H1 (cell line): Measurements from ENCODE around the gene SHROOM3. TPM values are rescaled to one million over a fixed set of nuclear protein-coding genes. Genes with fewer than 3 reads are reported as not detected.

Experiments used
- CTCF ChIA-PET: fragments of 300-600 bp; sonication (Branson Sonifier 250); formaldehyde crosslinking; loops from one replicate; lab custom pipeline; 2021; ENCODE audit not compliant: partially characterized antibody; lab: Charles Lee
- POLR2A ChIA-PET: fragments of 300-600 bp; sonication (Branson Sonifier 250); formaldehyde crosslinking; loops from one replicate; lab custom pipeline; 2021; ENCODE audit warnings: inconsistent platforms; ENCODE audit not compliant: partially characterized antibody; lab: Charles Lee
- DNase-seq, 2 experiments: peaks; one replicate each; pipeline versions ENCODE4 v3.0.0 to v3.0.0-alpha.2; 2010 to 2022; ENCODE audit warnings: low spot score in 2 of 2, low read depth in 1 of 2, mixed read lengths in 1 of 2
- FAIRE-seq: peaks from 2 replicates; lab custom pipeline; 2011; peaks lifted over from hg19 to GRCh38; lab: Jason Lieb, UNC
- H2AFZ ChIP-seq: 2 replicates; pipeline ENCODE4 v1.8.1; 2012; ENCODE audit warnings: low read length, inconsistent platforms
- H2AK5ac ChIP-seq: 2 replicates; pipeline ENCODE4 v1.6.1; 2013; ENCODE audit warnings: low read depth, low read length
- H2BK120ac ChIP-seq: replicated peaks from 2 replicates; pipeline ENCODE3; 2013; ENCODE audit warnings: low read depth, low read length, inconsistent platforms
- H2BK12ac ChIP-seq: 2 replicates; pipeline ENCODE4 v1.6.1; 2013; ENCODE audit warnings: low read depth, low read length
- H2BK15ac ChIP-seq: 2 replicates; pipeline ENCODE4 v1.6.1; 2013; ENCODE audit warnings: low read length
- H2BK20ac ChIP-seq: 2 replicates; pipeline ENCODE4 v1.6.1; 2013; ENCODE audit warnings: low read length
- H2BK5ac ChIP-seq: 2 replicates; pipeline ENCODE4 v1.6.1; 2013; ENCODE audit warnings: low read depth, low read length
- H3K14ac ChIP-seq: 2 replicates; pipeline ENCODE4 v1.6.1; 2013; ENCODE audit warnings: inconsistent platforms; ENCODE audit not compliant: insufficient read length
- H3K18ac ChIP-seq: 2 replicates; pipeline ENCODE4 v1.6.1; 2013; ENCODE audit warnings: low read length; ENCODE audit errors: extremely low read depth
- H3K23ac ChIP-seq: 2 replicates; pipeline ENCODE4 v1.6.1; 2013; ENCODE audit warnings: inconsistent platforms; ENCODE audit not compliant: insufficient read length
- H3K23me2 ChIP-seq: 2 replicates; pipeline ENCODE4 v1.6.1; 2013; ENCODE audit warnings: low read depth, low read length
- H3K27ac ChIP-seq: 2 replicates; pipeline ENCODE4 v1.6.1; 2011; ENCODE audit warnings: low read depth, low read length, inconsistent platforms
- H3K27me3 ChIP-seq, 4 experiments: replicated peaks in 1 of 4; 1 replicate in 1 of 4; 2 replicates in 3 of 4; pipeline versions ENCODE4 v1.6.1 to v1.8.1; 2011 to 2013; ENCODE audit warnings: low read length in 3 of 4, mild to moderate bottlenecking in 3 of 4, inconsistent platforms in 2 of 4, mixed read lengths in 2 of 4, moderate library complexity in 1 of 4; ENCODE audit not compliant: control insufficient read depth in 3 of 4, insufficient read depth in 3 of 4; ENCODE audit errors: extremely low read depth in 1 of 4
- H3K36me3 ChIP-seq, 4 experiments: 2 replicates each; pipeline versions ENCODE4 v1.6.1 to v1.8.1; 2011 to 2013; ENCODE audit warnings: mild to moderate bottlenecking in 4 of 4, low read length in 3 of 4, moderate library complexity in 2 of 4, control low read depth in 1 of 4, inconsistent platforms in 1 of 4; ENCODE audit not compliant: insufficient read depth in 4 of 4, control insufficient read depth in 2 of 4
- H3K4ac ChIP-seq: replicated peaks from 2 replicates; pipeline ENCODE3; 2013; ENCODE audit warnings: low read length, low read depth, mixed read lengths, inconsistent platforms; ENCODE audit not compliant: insufficient read length
- H3K4me1 ChIP-seq, 4 experiments: replicated peaks in 1 of 4; 1 replicate in 1 of 4; 2 replicates in 3 of 4; pipeline versions ENCODE4 v1.6.1 to v1.8.1; 2011 to 2013; ENCODE audit warnings: low read length in 3 of 4, inconsistent platforms in 2 of 4, mixed read lengths in 1 of 4; ENCODE audit not compliant: insufficient read depth in 4 of 4, control insufficient read depth in 3 of 4
- H3K4me2 ChIP-seq, 2 experiments: 2 replicates each; pipeline versions ENCODE4 v1.6.1 to v1.8.1; 2011 to 2013; ENCODE audit warnings: low read depth in 2 of 2, low read length in 2 of 2, control low read depth in 1 of 2, inconsistent platforms in 1 of 2, mild to moderate bottlenecking in 1 of 2; ENCODE audit not compliant: insufficient read depth in 1 of 2
- H3K4me3 ChIP-seq, 4 experiments: fragments of 200-600, 300-600 bp in 1 of 4; sonication (generic), shearing (Covaris generic), sonication (Bioruptor Twin) in 1 of 4; 2 replicates each; pipeline versions ENCODE4 v1.5.1 to v1.8.1; 2011 to 2016; ENCODE audit warnings: low read length in 4 of 4, low read depth in 3 of 4, control low read depth in 2 of 4, inconsistent platforms in 2 of 4, mild to moderate bottlenecking in 2 of 4, mixed read lengths in 1 of 4, moderate library complexity in 1 of 4; ENCODE audit not compliant: insufficient read depth in 2 of 4; ENCODE audit errors: extremely low read depth in 1 of 4
- H3K56ac ChIP-seq: replicated peaks from 2 replicates; pipeline ENCODE3; 2013; ENCODE audit warnings: low read depth, mild to moderate bottlenecking, mixed read lengths, low read length, inconsistent platforms; ENCODE audit not compliant: insufficient read length
- H3K79me1 ChIP-seq: 2 replicates; pipeline ENCODE4 v1.6.1; 2013; ENCODE audit warnings: low read depth, low read length, control low read depth
- H3K79me2 ChIP-seq, 2 experiments: 2 replicates each; pipeline versions ENCODE4 v1.6.1 to v1.8.1; 2012 to 2013; ENCODE audit warnings: low read length in 2 of 2, mild to moderate bottlenecking in 2 of 2, inconsistent platforms in 1 of 2; ENCODE audit not compliant: insufficient read depth in 2 of 2, control insufficient read depth in 1 of 2
- H3K9ac ChIP-seq, 4 experiments: replicated peaks in 1 of 4; 1 replicate in 1 of 4; 2 replicates in 3 of 4; pipeline versions ENCODE4 v1.6.1 to v1.8.1; 2011 to 2013; ENCODE audit warnings: low read depth in 3 of 4, low read length in 3 of 4, control low read depth in 2 of 4, mild to moderate bottlenecking in 2 of 4, moderate library complexity in 2 of 4, inconsistent platforms in 1 of 4; ENCODE audit errors: extremely low read depth in 1 of 4
- H3K9me3 ChIP-seq, 2 experiments: 2 replicates each; pipeline versions ENCODE4 v1.6.1 to v1.8.1; 2012 to 2013; ENCODE audit warnings: mild to moderate bottlenecking in 2 of 2, moderate library complexity in 2 of 2, control low read depth in 1 of 2, inconsistent platforms in 1 of 2, low read depth in 1 of 2, low read length in 1 of 2, mixed read lengths in 1 of 2; ENCODE audit not compliant: insufficient read depth in 2 of 2
- H4K20me1 ChIP-seq, 2 experiments: replicated peaks in 1 of 2; 2 replicates each; pipeline versions ENCODE3 to v1.8.1; 2011 to 2013; ENCODE audit warnings: inconsistent platforms in 2 of 2, low read length in 2 of 2, mild to moderate bottlenecking in 1 of 2; ENCODE audit not compliant: insufficient read depth in 2 of 2, control insufficient read depth in 1 of 2
- H4K5ac ChIP-seq: 2 replicates; pipeline ENCODE4 v1.6.1; 2013; ENCODE audit warnings: low read length, low read depth, mixed read lengths, inconsistent platforms; ENCODE audit not compliant: insufficient read length
- H4K8ac ChIP-seq: 2 replicates; pipeline ENCODE4 v1.8.0; 2013; ENCODE audit warnings: mild to moderate bottlenecking, moderate library complexity, low read length, inconsistent platforms; ENCODE audit not compliant: insufficient read depth; ENCODE audit errors: extremely low read depth
- H4K91ac ChIP-seq: replicated peaks from 2 replicates; pipeline ENCODE3; 2013; ENCODE audit warnings: low read length, mixed read lengths, inconsistent platforms; ENCODE audit not compliant: insufficient read length
- ASH2L ChIP-seq: fragments of 200-600, 300-600 bp; sonication (generic); IDR thresholded peaks from one replicate; pipeline ENCODE4 v1.7.1; 2017; ENCODE audit warnings: low read length
- JUN ChIP-seq: IDR thresholded peaks from 2 replicates; pipeline ENCODE4 v1.6.1; 2011; ENCODE audit warnings: low read depth, mild to moderate bottlenecking, improper control_type of control experiment, low read length
- KDM4A ChIP-seq: IDR thresholded peaks from one replicate; pipeline ENCODE4 v1.7.1; 2012; ENCODE audit warnings: low read depth, mild to moderate bottlenecking, moderate library complexity, low read length, inconsistent platforms; ENCODE audit not compliant: severe bottlenecking
- KDM5A ChIP-seq: fragments of 200-600 bp; IDR thresholded peaks from 2 replicates; pipeline ENCODE4 v1.7.1; 2012; ENCODE audit warnings: mild to moderate bottlenecking, low read length, inconsistent platforms, mixed read lengths
- TAF1 ChIP-seq: IDR thresholded peaks from 2 replicates; pipeline ENCODE4 v1.6.1; 2011; ENCODE audit warnings: mild to moderate bottlenecking, low read depth, low read length
- TCF12 ChIP-seq: IDR thresholded peaks from 2 replicates; pipeline ENCODE4 v1.6.1; 2011; ENCODE audit warnings: low read depth, mild to moderate bottlenecking, low read length
- WGBS, 2 experiments: shearing (Covaris generic) in 1 of 2; methylation state at CpG; one replicate each; pipeline versions ENCODE4 v1.1.6 to v1.1.7; 2013 to 2015; ENCODE audit warnings: low lambda C conversion rate in 2 of 2, mixed read lengths in 2 of 2, inconsistent platforms in 1 of 2, low coverage in 1 of 2, missing lambda C conversion rate in 1 of 2; ENCODE audit not compliant: insufficient replicate concordance in 2 of 2, insufficient coverage in 1 of 2, insufficient read length in 1 of 2; ENCODE audit errors: extremely low coverage in 1 of 2, missing lambda C conversion rate in 1 of 2; 5-methylcytosine and 5-hydroxymethylcytosine counted together
- long read RNA-seq, 2 experiments: library from RNA in 1 of 2; library from capped mRNA in 1 of 2; stranded (forward); transcript quantifications; one replicate each; pipeline ENCODE4 v2.0.0, GENCODE V29; 2021; ENCODE audit warnings: inconsistent platforms in 1 of 2
- polyA minus RNA-seq, 3 experiments: library from RNA; depleted of rRNA, polyadenylated mRNA; stranded (reverse); fragments of >200 nt; gene quantifications; 1 replicate in 2 of 3; 2 replicates in 1 of 3; pipeline ENCODE4 v1.2.3, GENCODE V29; 2011
- polyA plus RNA-seq, 7 experiments: library from polyadenylated mRNA; depleted of rRNA in 3 of 7; stranded (reverse) in 5 of 7; unstranded in 2 of 7; fragments of >200 nt in 5 of 7; fragments of 200-250 nt in 2 of 7; gene quantifications; 1 replicate in 5 of 7; 2 replicates in 1 of 7; 4 replicates in 1 of 7; pipeline versions ENCODE4 v1.2.1 to v1.2.3, GENCODE V29; 2011 to 2013; ENCODE audit warnings: missing spikeins in 2 of 7, mixed read lengths in 2 of 7
- total RNA-seq: library from RNA; stranded (reverse); fragmentation: NEBNext Ultra II Directional; extraction: Animal tissue kit (Norgen Biotek cat#: 25700); gene quantifications from 2 replicates; pipeline ENCODE4 v1.2.1, GENCODE V29; 2021

Gene SHROOM3
- 34.0 and 35.6 TPM in 2 replicates for total RNA-seq
- 15.8 and 19.7 TPM in 2 replicates for polyA plus RNA-seq (2011; rRNA removed)
- 15.7 TPM for polyA plus RNA-seq (2011; cell fraction: cytosol; rRNA removed)
- polyA plus RNA-seq (2011; cell fraction: nucleus; rRNA removed) = 33.4 TPM
- 14.8 to 19.0 TPM (median 17.2 TPM) in 4 replicates for polyA plus RNA-seq (2012, experiment 1 of 2)
- polyA plus RNA-seq (2012, experiment 2 of 2) = 6.4 TPM
- 14.4 TPM for polyA plus RNA-seq (2013, experiment 1 of 2)
- polyA plus RNA-seq (2013, experiment 2 of 2) = 14.2 TPM
- polyA minus RNA-seq (2011; rRNA and poly(A)+ RNA removed) = 74.3 and 90.8 TPM in 2 replicates
- 42.9 TPM for polyA minus RNA-seq (2011; cell fraction: cytosol; rRNA and poly(A)+ RNA removed)
- polyA minus RNA-seq (2011; cell fraction: nucleus; rRNA and poly(A)+ RNA removed) = 106 TPM
- long read RNA-seq, experiment 1, partial matches to known transcripts = 12 of 21 reads
- long read RNA-seq, experiment 1, other reads (novel, unspliced or antisense) = 9 of 21 reads
- long read RNA-seq, experiment 2, partial matches to known transcripts = 1 of 3 reads
- long read RNA-seq, experiment 2, other reads (novel, unspliced or antisense) = 1 of 3 reads

DNA sequence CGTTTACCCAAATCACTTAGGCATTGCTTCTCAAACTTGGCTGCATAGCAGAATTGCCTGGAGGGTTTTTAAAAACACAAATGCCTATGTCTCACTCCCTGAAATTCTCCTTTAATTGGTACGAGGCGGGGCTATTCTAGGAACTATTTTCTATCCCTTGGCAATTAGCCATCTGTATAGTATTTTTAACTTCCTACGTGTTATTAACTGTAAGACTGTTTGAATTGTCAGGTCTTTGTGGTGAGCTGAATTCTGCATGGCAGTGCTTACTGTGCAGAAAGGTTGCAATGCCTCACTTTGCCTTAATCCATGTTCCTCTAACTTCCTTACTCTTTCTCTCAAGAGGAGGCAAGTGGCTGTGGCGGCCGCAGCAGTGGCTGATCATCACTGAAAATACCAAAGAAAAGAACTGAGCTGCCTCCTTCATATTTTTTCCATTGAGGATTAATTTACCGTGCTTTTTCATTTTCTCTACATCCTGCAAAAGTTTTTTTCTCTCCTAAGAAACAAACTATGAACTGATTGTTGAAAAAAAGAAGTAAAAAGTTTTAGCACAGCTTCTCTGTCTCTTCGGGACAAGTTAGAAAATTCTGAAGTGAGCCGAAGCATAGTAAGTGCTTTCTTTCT is at the start of gene SHROOM3:
SHROOM3 (plus strand) TSS at position 329 of the 627 bp plus-strand sequence. CDS start 824 bp downstream, outside the sequence.
- 0 out of 2 replicates have a peak, but pooled peaks cover 3% of the 10 kb centered on the region for H3K23me2 ChIP-seq
- 0 out of 4 replicates have a peak, but pooled peaks cover 0 to 4% of the 10 kb centered on the region in 2 experiments for H3K79me2 ChIP-seq
- CTCF ChIA-PET = interaction anchor here (0.6 to 17.5 kb wide), 13 partner anchors 9 to 345 kb away, joined by 3 to 314 read pairs (median 4); no protein-coding TSS in a partner anchor
- H3K23ac ChIP-seq = no peak within 1 kb of the TSS
- no peaks in the 10 kb centered on the region for H4K20me1 ChIP-seq
- H3K27me3 ChIP-seq = no peaks in the 10 kb centered on the region
- H4K91ac ChIP-seq = peak within 1 kb of the TSS; percentile 38
- H3K56ac ChIP-seq = no peak within 1 kb of the TSS
- peak; percentile 91 for FAIRE-seq
- H3K27ac ChIP-seq = peak within 1 kb of the TSS; percentile 60
- no peak within 1 kb of the TSS for H3K4ac ChIP-seq
- H2BK120ac ChIP-seq = peak within 1 kb of the TSS; percentile 21
- H4K5ac ChIP-seq = peak within 1 kb of the TSS; percentile 82
- H3K9me3 ChIP-seq = no peaks in the 10 kb centered on the region
- peak within 1 kb of the TSS; percentile 49; the same call in 1 of the 2 replicates for H2BK5ac ChIP-seq
- peaks cover 0 to 4% (median 0%) of the 10 kb centered on the region in 4 experiments; a peak in 2 of 8 replicates for H3K36me3 ChIP-seq
- peak within 1 kb of the TSS; percentile 45; the same call in 1 of the 2 replicates for H2AFZ ChIP-seq
- H3K4me2 ChIP-seq = peak within 1 kb of the TSS; percentile 60 to 96
- TF ChIP-seq ASH2L = peak; percentile 93
- TF ChIP-seq KDM5A = no peak
- TF ChIP-seq TAF1 = 0 out of 2 replicates have a peak, but pooled peaks have one; percentile 20
- TF ChIP-seq TCF12 = no peak
- TF ChIP-seq KDM4A = no peak
- TF ChIP-seq JUN = no peak
- TF ChIP-seq, all 59 proteins: peak for 2
- peak within 1 kb of the TSS; percentile 63; the same call in 1 of the 2 replicates for H2BK20ac ChIP-seq
- H3K4me1 ChIP-seq = peaks cover 0 to 12% (median 8%) of the 10 kb centered on the region in 4 experiments; a peak in 4 of 7 replicates
- no peak for DNase-seq
- no peaks in the 10 kb centered on the region for H3K79me1 ChIP-seq
- no peak within 1 kb of the TSS for H4K8ac ChIP-seq
- no peak within 1 kb of the TSS for H2BK15ac ChIP-seq
- no peak within 1 kb of the TSS for H2AK5ac ChIP-seq
- POLR2A ChIA-PET = interaction anchor here (0.7 to 2.4 kb wide), 13 partner anchors 10 to 328 kb away, joined by 3 to 15 read pairs (median 3); no protein-coding TSS in a partner anchor
- no peak within 1 kb of the TSS for H3K14ac ChIP-seq
- 15% methylated on average over 9 of the region's 9 CpGs; no CpG with 5 or more reads in 1 of the 2 experiments for WGBS, 2 experiments
- peak within 1 kb of the TSS; percentile 61 for H2BK12ac ChIP-seq
- peak within 1 kb of the TSS; percentile 48; the same call in 1 of the 2 replicates for H3K18ac ChIP-seq
- H3K4me3 ChIP-seq = peak within 1 kb of the TSS; percentile 30 to 60 (median 42)
- peak within 1 kb of the TSS; percentile 9 to 63 (median 42) for H3K9ac ChIP-seq
